SK-N-SH treated with all-trans-retinoic acid at 6 μM for 48 hours (cell line): ENCODE measurements around the gene TRPV4.

Experiments used
- ATAC-seq: fragments of 200-7000 bp; cut with Tn5 transposase; 3 replicates; pipeline ENCODE4 v1.9.1; 2020; ENCODE audit warnings: mild to moderate bottlenecking, moderate library complexity
- ARNTL ChIP-seq: fragments of 450-650 bp; formaldehyde crosslinking; IDR thresholded peaks from 2 replicates; pipeline ENCODE4 v1.5.0; 2020; ENCODE audit warnings: low read depth, mild to moderate bottlenecking, moderate library complexity, borderline replicate concordance
- BACH2 ChIP-seq: fragments of 250-450 bp; sonication (Bioruptor Pico); IDR thresholded peaks from 2 replicates; pipeline ENCODE4 v1.9.0; 2021; ENCODE audit warnings: mild to moderate bottlenecking, borderline replicate concordance
- CSDC2 ChIP-seq: fragments of 250-450 bp; sonication (Bioruptor Pico); IDR thresholded peaks from 2 replicates; pipeline ENCODE4 v1.5.0; 2020; ENCODE audit warnings: mild to moderate bottlenecking, moderate library complexity
- ESRRG ChIP-seq: fragments of 250-450 bp; sonication (Bioruptor Pico); IDR thresholded peaks from 2 replicates; pipeline ENCODE4 v1.6.1; 2021; ENCODE audit warnings: mild to moderate bottlenecking
- ISL1 ChIP-seq: fragments of 250-450 bp; sonication (Bioruptor Pico); IDR thresholded peaks from 2 replicates; pipeline ENCODE4 v2.1.2; 2022; ENCODE audit warnings: mild to moderate bottlenecking, moderate library complexity
- OSR1 ChIP-seq: fragments of 250-450 bp; sonication (Bioruptor Pico); IDR thresholded peaks from 2 replicates; pipeline ENCODE4 v1.8.0; 2022; ENCODE audit warnings: moderate library complexity, mild to moderate bottlenecking, inconsistent platforms
- PPARA ChIP-seq: fragments of 250-450 bp; sonication (Bioruptor Pico); IDR thresholded peaks from 2 replicates; pipeline ENCODE4 v1.5.0; 2020; ENCODE audit warnings: mild to moderate bottlenecking, borderline replicate concordance
- RARB ChIP-seq: fragments of 250-450 bp; sonication (Bioruptor Pico); IDR thresholded peaks from 2 replicates; pipeline ENCODE4 v1.8.0; 2021; ENCODE audit warnings: mild to moderate bottlenecking, moderate library complexity
- SNAI2 ChIP-seq: fragments of 250-450 bp; sonication (Bioruptor Pico); IDR thresholded peaks from 2 replicates; pipeline ENCODE4 v1.5.0; 2020; ENCODE audit warnings: mild to moderate bottlenecking, moderate library complexity
- TCF4 ChIP-seq: fragments of 250-450 bp; sonication (Bioruptor Pico); IDR thresholded peaks from 2 replicates; pipeline ENCODE4 v1.8.0; 2021; ENCODE audit warnings: mild to moderate bottlenecking, moderate library complexity, borderline replicate concordance
- TOX ChIP-seq: fragments of 250-450 bp; sonication (Bioruptor Pico); IDR thresholded peaks from 2 replicates; pipeline ENCODE4 v1.8.0; 2021; ENCODE audit warnings: mild to moderate bottlenecking, moderate library complexity, borderline replicate concordance
- ZC3H10 ChIP-seq: fragments of 250-450 bp; sonication (Bioruptor Pico); IDR thresholded peaks from 2 replicates; pipeline ENCODE4 v1.5.1; 2021; ENCODE audit warnings: mild to moderate bottlenecking, moderate library complexity
- ZFP30 ChIP-seq: fragments of 450-650 bp; formaldehyde crosslinking; IDR thresholded peaks from 2 replicates; pipeline ENCODE4 v1.5.0; 2022; ENCODE audit warnings: mild to moderate bottlenecking, moderate library complexity
- ZNF565 ChIP-seq: fragments of 450-650 bp; formaldehyde crosslinking; conservative IDR thresholded peaks from 2 replicates; pipeline ENCODE4 v1.5.0; 2020; ENCODE audit warnings: low read depth, mild to moderate bottlenecking, moderate library complexity
- ZNF70 ChIP-seq: fragments of 450-650 bp; formaldehyde crosslinking; IDR thresholded peaks from 2 replicates; pipeline ENCODE4 v1.5.0; 2020; ENCODE audit warnings: mild to moderate bottlenecking, moderate library complexity
- ZNF8 ChIP-seq: fragments of 450-650 bp; formaldehyde crosslinking; IDR thresholded peaks from 2 replicates; pipeline ENCODE4 v1.5.0; 2020; ENCODE audit warnings: mild to moderate bottlenecking, moderate library complexity
- TF ChIP-seq, protein P1 (sequence below): fragments of 250-450 bp; sonication (Bioruptor Pico); IDR thresholded peaks from 2 replicates; pipeline ENCODE4 v1.5.0; 2020; ENCODE audit warnings: mild to moderate bottlenecking, moderate library complexity
- TF ChIP-seq, protein P2 (sequence below): fragments of 250-450 bp; sonication (Bioruptor Pico); IDR thresholded peaks from 2 replicates; pipeline ENCODE4 v1.8.0; 2021; ENCODE audit warnings: low read depth, mild to moderate bottlenecking, moderate library complexity, borderline replicate concordance
- TF ChIP-seq, protein P3 (sequence below): fragments of 250-450 bp; sonication (Bioruptor Pico); IDR thresholded peaks from 2 replicates; pipeline ENCODE4 v1.5.1; 2021; ENCODE audit warnings: mild to moderate bottlenecking, moderate library complexity
- TF ChIP-seq, protein P4 (sequence below): fragments of 250-450 bp; sonication (Bioruptor Pico); IDR thresholded peaks from 2 replicates; pipeline ENCODE4 v1.5.1; 2020; ENCODE audit warnings: low read depth, mild to moderate bottlenecking, moderate library complexity

Gene TRPV4

DNA sequence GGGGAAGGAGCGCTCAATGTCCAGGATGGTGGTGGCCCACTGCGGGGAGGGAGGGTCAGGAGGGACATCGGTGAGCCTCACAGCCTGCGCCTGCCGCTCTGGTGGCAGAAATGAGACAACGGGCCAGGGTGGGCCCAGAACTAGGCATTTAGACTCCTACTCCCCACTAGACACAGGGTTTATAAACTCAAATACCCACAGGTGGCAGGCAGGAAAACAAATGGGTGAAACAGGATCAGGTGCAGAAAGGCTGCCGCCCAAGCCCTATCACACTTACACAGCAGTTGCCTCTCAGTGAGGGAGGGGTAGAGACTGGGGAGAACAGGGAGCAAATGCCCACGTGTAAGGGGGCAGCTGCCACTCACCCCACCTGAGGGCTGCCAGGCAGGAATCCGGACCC lies 46.4 kb downstream of the TRPV4 start:
- no peak for TF ChIP-seq ZC3H10 (CRISPR knock-in tag)
- TF ChIP-seq, protein P1, sequence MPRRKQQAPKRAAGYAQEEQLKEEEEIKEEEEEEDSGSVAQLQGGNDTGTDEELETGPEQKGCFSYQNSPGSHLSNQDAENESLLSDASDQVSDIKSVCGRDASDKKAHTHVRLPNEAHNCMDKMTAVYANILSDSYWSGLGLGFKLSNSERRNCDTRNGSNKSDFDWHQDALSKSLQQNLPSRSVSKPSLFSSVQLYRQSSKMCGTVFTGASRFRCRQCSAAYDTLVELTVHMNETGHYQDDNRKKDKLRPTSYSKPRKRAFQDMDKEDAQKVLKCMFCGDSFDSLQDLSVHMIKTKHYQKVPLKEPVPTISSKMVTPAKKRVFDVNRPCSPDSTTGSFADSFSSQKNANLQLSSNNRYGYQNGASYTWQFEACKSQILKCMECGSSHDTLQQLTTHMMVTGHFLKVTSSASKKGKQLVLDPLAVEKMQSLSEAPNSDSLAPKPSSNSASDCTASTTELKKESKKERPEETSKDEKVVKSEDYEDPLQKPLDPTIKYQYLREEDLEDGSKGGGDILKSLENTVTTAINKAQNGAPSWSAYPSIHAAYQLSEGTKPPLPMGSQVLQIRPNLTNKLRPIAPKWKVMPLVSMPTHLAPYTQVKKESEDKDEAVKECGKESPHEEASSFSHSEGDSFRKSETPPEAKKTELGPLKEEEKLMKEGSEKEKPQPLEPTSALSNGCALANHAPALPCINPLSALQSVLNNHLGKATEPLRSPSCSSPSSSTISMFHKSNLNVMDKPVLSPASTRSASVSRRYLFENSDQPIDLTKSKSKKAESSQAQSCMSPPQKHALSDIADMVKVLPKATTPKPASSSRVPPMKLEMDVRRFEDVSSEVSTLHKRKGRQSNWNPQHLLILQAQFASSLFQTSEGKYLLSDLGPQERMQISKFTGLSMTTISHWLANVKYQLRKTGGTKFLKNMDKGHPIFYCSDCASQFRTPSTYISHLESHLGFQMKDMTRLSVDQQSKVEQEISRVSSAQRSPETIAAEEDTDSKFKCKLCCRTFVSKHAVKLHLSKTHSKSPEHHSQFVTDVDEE (CRISPR knock-in tag) = no peak
- TF ChIP-seq OSR1 (CRISPR knock-in tag) = no peak
- TF ChIP-seq CSDC2 = no peak
- no peak for TF ChIP-seq RARB (CRISPR knock-in tag)
- TF ChIP-seq, protein P2, sequence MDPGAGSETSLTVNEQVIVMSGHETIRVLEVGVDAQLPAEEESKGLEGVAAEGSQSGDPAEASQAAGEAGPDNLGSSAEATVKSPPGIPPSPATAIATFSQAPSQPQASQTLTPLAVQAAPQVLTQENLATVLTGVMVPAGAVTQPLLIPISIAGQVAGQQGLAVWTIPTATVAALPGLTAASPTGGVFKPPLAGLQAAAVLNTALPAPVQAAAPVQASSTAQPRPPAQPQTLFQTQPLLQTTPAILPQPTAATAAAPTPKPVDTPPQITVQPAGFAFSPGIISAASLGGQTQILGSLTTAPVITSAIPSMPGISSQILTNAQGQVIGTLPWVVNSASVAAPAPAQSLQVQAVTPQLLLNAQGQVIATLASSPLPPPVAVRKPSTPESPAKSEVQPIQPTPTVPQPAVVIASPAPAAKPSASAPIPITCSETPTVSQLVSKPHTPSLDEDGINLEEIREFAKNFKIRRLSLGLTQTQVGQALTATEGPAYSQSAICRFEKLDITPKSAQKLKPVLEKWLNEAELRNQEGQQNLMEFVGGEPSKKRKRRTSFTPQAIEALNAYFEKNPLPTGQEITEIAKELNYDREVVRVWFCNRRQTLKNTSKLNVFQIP = no peak
- TF ChIP-seq TOX (CRISPR knock-in tag) = no peak
- no peak for TF ChIP-seq ZNF565 (CRISPR knock-in tag)
- no peak for TF ChIP-seq ARNTL (CRISPR knock-in tag)
- no peak for TF ChIP-seq ZNF8 (CRISPR knock-in tag)
- no peak for TF ChIP-seq ZNF70 (CRISPR knock-in tag)
- TF ChIP-seq ESRRG (CRISPR knock-in tag) = no peak
- no peak for TF ChIP-seq SNAI2
- TF ChIP-seq, protein P3, sequence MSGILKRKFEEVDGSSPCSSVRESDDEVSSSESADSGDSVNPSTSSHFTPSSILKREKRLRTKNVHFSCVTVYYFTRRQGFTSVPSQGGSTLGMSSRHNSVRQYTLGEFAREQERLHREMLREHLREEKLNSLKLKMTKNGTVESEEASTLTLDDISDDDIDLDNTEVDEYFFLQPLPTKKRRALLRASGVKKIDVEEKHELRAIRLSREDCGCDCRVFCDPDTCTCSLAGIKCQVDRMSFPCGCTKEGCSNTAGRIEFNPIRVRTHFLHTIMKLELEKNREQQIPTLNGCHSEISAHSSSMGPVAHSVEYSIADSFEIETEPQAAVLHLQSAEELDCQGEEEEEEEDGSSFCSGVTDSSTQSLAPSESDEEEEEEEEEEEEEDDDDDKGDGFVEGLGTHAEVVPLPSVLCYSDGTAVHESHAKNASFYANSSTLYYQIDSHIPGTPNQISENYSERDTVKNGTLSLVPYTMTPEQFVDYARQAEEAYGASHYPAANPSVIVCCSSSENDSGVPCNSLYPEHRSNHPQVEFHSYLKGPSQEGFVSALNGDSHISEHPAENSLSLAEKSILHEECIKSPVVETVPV (CRISPR knock-in tag) = no peak
- TF ChIP-seq BACH2 (CRISPR knock-in tag) = no peak
- no peak for TF ChIP-seq ZFP30
- no peak for ATAC-seq

DNA sequence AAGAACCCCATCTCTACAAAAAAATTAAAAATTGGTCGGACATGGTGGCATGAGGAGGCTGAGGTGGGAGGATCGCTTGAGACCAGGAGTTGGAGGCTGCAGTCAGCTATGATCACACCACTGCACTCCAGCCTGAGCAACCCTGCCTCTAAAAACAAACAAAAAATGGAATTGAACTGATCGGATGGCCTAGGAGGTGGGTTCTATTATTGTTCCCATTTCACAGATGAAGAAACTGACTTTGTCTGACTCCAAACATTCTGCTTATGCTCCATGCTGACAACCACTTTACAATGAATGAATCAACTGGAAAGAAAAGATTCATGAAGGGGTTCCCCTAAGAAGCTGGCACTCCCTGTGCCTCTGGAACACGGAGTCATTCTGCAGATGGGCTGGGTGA lies 47.3 kb downstream of the TRPV4 start:
- no peak for ATAC-seq
- TF ChIP-seq PPARA (CRISPR knock-in tag) (no peak), SNAI2 (no peak), TCF4 (CRISPR knock-in tag) (no peak), TOX (CRISPR knock-in tag) (no peak), ZC3H10 (CRISPR knock-in tag) (no peak), ISL1 (CRISPR knock-in tag) (no peak), BACH2 (CRISPR knock-in tag) (no peak), ARNTL (CRISPR knock-in tag) (no peak), OSR1 (CRISPR knock-in tag) (no peak), ZNF565 (CRISPR knock-in tag) (no peak), ESRRG (CRISPR knock-in tag) (no peak), ZNF8 (CRISPR knock-in tag) (no peak), ZNF70 (CRISPR knock-in tag) (no peak), CSDC2 (no peak), RARB (CRISPR knock-in tag) (no peak)
- TF ChIP-seq, protein P4, sequence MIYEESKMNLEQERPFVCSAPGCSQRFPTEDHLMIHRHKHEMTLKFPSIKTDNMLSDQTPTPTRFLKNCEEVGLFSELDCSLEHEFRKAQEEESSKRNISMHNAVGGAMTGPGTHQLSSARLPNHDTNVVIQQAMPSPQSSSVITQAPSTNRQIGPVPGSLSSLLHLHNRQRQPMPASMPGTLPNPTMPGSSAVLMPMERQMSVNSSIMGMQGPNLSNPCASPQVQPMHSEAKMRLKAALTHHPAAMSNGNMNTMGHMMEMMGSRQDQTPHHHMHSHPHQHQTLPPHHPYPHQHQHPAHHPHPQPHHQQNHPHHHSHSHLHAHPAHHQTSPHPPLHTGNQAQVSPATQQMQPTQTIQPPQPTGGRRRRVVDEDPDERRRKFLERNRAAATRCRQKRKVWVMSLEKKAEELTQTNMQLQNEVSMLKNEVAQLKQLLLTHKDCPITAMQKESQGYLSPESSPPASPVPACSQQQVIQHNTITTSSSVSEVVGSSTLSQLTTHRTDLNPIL = no peak
- TF ChIP-seq, protein P3 (CRISPR knock-in tag) = no peak
- TF ChIP-seq, protein P1 (CRISPR knock-in tag) = no peak
